KMS-11 (cell line): Measurements from ENCODE around the gene LSP1.

Experiments
- H2AFZ ChIP-seq: fragments of 200-600 bp; sonication (generic); 2 replicates; pipeline ENCODE4 v1.6.1; 2016; ENCODE audit warnings: antibody characterized with exemption, mixed run types, low read depth
- H3K27ac ChIP-seq: fragments of 200-600 bp; sonication (generic); 2 replicates; pipeline ENCODE4 v1.6.1; 2016; ENCODE audit warnings: mild to moderate bottlenecking, mixed run types
- H3K27me3 ChIP-seq: fragments of 200-600 bp; sonication (generic); 2 replicates; pipeline ENCODE4 v1.6.1; 2017; ENCODE audit warnings: mild to moderate bottlenecking, low read depth, mixed run types, moderate library complexity; ENCODE audit not compliant: insufficient read depth
- H3K36me3 ChIP-seq: fragments of 200-600 bp; sonication (generic); 2 replicates; pipeline ENCODE4 v1.6.1; 2017; ENCODE audit warnings: mild to moderate bottlenecking, mixed run types; ENCODE audit not compliant: insufficient read depth
- H3K4me1 ChIP-seq: fragments of 200-600 bp; sonication (generic); 2 replicates; pipeline ENCODE4 v1.6.1; 2016; ENCODE audit warnings: mild to moderate bottlenecking, low read depth, mixed run types; ENCODE audit not compliant: poor library complexity, severe bottlenecking
- H3K4me2 ChIP-seq: fragments of 200-600 bp; sonication (generic); 2 replicates; pipeline ENCODE4 v1.7.0; 2016; ENCODE audit warnings: mild to moderate bottlenecking, mixed run types
- H3K4me3 ChIP-seq: fragments of 200-600 bp; sonication (generic); IDR thresholded peaks from 2 replicates; pipeline ENCODE4 v1.6.1; 2017; ENCODE audit warnings: low read depth, low read length, mixed read lengths; ENCODE audit not compliant: insufficient read depth
- H3K79me2 ChIP-seq: fragments of 200-600 bp; sonication (generic); 2 replicates; pipeline ENCODE4 v1.6.1; 2016; ENCODE audit warnings: low read depth, mixed run types; ENCODE audit not compliant: insufficient read depth
- H3K9ac ChIP-seq: fragments of 200-600 bp; sonication (generic); 2 replicates; pipeline ENCODE4 v1.6.1; 2016; ENCODE audit warnings: mild to moderate bottlenecking, mixed run types
- H4K20me1 ChIP-seq: fragments of 200-600 bp; sonication (generic); 2 replicates; pipeline ENCODE4 v1.6.1; 2016; ENCODE audit warnings: mild to moderate bottlenecking, mixed run types; ENCODE audit not compliant: insufficient read depth
- CTCF ChIP-seq: fragments of 200-600 bp; sonication (generic); conservative IDR thresholded peaks from 2 replicates; pipeline ENCODE4 v1.6.1; 2017; ENCODE audit warnings: low read depth, mild to moderate bottlenecking, antibody characterized with exemption, low read length, moderate library complexity, mixed read lengths

The LSP1 gene

GRCh38 chr11:1896923-1897322 is 44.0 kb downstream of the LSP1 start:
- no peaks in the 10 kb centered on the region for H3K79me2 ChIP-seq
- H3K36me3 ChIP-seq, result no peaks in the 10 kb centered on the region
- H3K27me3 ChIP-seq, result peaks cover 85% of the 10 kb centered on the region
- no peak overlapping the region for H3K4me2 ChIP-seq
- H2AFZ ChIP-seq, result no peak overlapping the region
- H3K9ac ChIP-seq, result no peak overlapping the region
- H3K4me3 ChIP-seq, result no peak overlapping the region
- no peak overlapping the region for H3K27ac ChIP-seq
- H3K4me1 ChIP-seq, result no peaks in the 10 kb centered on the region
- no peaks in the 10 kb centered on the region for H4K20me1 ChIP-seq
- TF ChIP-seq CTCF, result no peak

- no peaks in the 10 kb centered on the region for H3K79me2 ChIP-seq
- no peak for TF ChIP-seq CTCF
- H3K4me3 ChIP-seq, result no peak overlapping the region
- no peaks in the 10 kb centered on the region for H3K4me1 ChIP-seq
- no peak overlapping the region for H3K4me2 ChIP-seq
- no peak overlapping the region for H3K9ac ChIP-seq
- peaks cover 97% of the 10 kb centered on the region for H3K27me3 ChIP-seq
- H3K36me3 ChIP-seq, result no peaks in the 10 kb centered on the region
- H4K20me1 ChIP-seq, result no peaks in the 10 kb centered on the region
- no peak overlapping the region for H3K27ac ChIP-seq
- no peak overlapping the region for H2AFZ ChIP-seq
Measured at GRCh38 chr11:1899090-1899489, 46.2 kb downstream of the LSP1 start.

- peaks cover 100% of the 10 kb centered on the region for H3K27me3 ChIP-seq
- H3K4me3 ChIP-seq, result no peak overlapping the region
- H2AFZ ChIP-seq, result no peak overlapping the region
- no peaks in the 10 kb centered on the region for H3K4me1 ChIP-seq
- no peak overlapping the region for H3K4me2 ChIP-seq
- no peaks in the 10 kb centered on the region for H4K20me1 ChIP-seq
- H3K27ac ChIP-seq, result no peak overlapping the region
- TF ChIP-seq CTCF, result no peak
- H3K9ac ChIP-seq, result no peak overlapping the region
- H3K36me3 ChIP-seq, result no peaks in the 10 kb centered on the region
- H3K79me2 ChIP-seq, result no peaks in the 10 kb centered on the region
Measured at GRCh38 chr11:1899686-1900085, 46.8 kb downstream of the LSP1 start.

- Histone ChIP-seq H3K4me1 (no peaks in the 10 kb centered on the region), H3K79me2 (no peaks in the 10 kb centered on the region), H4K20me1 (no peaks in the 10 kb centered on the region), H3K4me3 (no peak overlapping the region), H3K9ac (no peak overlapping the region), H3K4me2 (no peak overlapping the region), H3K27ac (no peak overlapping the region), H3K27me3 (peaks cover 99% of the 10 kb centered on the region), H3K36me3 (no peaks in the 10 kb centered on the region), H2AFZ (no peak overlapping the region)
- TF ChIP-seq CTCF, result no peak
Measured at GRCh38 chr11:1906181-1906580, 53.3 kb downstream of the LSP1 start.
